ENCODE data around the gene ZBTB45. TPM values are rescaled to one million over a fixed set of nuclear protein-coding genes. Genes with fewer than 3 reads are reported as not detected.
"Not testable (repeated sequence)": the region's sequence is repeated elsewhere in the genome, so short reads cannot be mapped to it uniquely, and the experiment has no call there.

The ZBTB45 gene
- polyA plus RNA-seq, 10 donors, result 6.3 to 11.2 (median 7.9) TPM

DNA sequence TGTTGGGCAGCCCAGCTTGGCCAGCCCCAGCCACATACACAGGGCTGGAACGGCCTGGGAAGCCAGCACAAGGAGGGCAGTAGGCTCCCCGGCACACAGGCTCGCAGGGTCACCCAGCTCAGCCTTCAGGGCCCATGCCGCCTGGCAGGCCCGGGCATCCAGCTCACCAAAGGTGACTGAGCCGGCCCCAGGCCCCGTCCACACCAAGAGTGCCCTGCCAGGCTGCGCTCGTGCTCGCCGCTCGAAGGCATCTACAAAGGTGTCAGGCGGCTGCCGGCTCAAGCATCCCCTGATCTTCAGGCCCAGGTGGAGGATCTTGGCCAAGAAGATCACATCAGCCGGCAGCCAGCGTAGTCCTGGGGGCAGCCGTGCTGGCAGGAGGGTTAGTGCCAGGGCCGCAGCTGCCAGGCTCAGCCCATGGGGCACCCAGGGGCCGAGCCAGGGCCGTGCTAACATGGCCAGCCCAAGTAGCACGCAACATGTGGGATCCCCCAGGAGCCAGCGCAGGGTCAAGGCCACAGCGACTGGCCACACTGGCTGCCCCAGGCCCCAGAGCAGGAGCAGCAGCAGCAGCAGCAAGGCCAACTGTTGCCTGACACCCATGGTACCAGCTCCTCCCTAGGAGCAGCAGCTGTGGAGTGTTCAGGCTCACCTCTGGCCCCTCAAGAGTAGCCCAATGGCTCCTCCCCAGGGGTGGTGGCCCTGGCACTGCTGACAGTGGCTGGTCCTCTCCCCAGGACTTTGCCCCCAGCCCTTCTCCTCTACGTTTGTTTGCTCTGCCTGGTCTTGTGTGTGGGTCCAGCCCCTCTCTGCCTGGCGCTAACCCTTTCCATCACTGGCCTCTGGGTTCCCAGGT, 8.0 kb downstream of the ZBTB45 start, which contains the start of gene SLC27A5:
SLC27A5 (minus strand) TSS at position 640 of the 856 bp plus-strand sequence; CDS start at position 603, 37 bp downstream.
- no peak for DNase-seq

DNA sequence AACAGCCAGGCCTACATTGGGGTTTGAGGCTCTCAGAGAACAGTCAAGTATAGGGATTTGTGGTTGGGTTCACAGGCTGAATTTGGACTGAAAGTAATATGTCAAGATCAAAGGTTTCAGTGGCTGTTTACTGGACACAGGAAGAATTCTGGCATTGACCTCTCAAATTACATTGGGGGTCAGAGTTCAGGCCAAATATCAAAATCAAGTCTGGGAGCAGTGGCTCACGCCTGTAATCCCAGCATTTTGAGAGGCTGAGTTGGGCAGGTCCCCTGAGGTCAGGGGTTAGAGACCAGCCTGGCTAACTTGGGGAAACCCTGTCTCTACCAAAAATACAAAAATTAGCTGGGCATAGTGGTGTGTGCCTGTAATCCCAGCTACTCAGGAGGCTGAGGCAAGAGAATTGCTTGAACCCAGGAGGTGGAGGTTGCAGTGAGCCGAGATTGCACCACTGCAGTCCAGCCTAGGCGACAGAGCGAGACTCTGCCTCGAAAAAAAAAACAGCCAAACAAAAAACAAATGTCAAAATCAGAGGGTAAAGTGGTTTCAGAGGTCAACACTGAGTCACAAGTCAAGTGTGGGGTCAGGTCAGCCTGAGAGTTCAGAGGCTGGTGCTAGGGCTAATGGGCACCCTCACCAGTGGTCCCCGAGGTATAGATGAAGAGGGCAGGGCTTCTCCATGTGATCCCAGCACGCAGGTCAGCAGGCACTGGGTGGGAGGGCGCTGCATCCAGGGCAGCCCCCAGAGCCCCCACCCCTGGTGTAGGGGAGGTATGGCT, 9.3 kb downstream of the ZBTB45 start:
- DNase-seq, result no peak

DNA sequence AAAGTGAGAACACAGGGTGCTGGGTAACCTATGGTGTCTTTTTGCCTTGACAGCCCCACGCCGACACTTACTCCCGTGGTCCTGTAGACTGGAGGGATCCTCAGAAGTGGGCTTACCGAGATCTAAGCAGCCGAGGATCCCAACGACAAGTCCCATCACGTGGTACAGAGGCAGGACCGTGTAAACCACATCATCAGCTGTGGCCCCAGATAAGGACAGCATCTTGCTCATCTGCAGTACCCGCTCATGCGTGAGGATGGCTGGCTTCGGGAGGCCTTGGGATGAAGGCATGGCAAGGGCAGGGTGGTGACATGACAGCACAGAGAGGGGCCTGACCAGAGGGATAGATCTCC, 9.9 kb downstream of the ZBTB45 start:
- no peak for DNase-seq

DNA sequence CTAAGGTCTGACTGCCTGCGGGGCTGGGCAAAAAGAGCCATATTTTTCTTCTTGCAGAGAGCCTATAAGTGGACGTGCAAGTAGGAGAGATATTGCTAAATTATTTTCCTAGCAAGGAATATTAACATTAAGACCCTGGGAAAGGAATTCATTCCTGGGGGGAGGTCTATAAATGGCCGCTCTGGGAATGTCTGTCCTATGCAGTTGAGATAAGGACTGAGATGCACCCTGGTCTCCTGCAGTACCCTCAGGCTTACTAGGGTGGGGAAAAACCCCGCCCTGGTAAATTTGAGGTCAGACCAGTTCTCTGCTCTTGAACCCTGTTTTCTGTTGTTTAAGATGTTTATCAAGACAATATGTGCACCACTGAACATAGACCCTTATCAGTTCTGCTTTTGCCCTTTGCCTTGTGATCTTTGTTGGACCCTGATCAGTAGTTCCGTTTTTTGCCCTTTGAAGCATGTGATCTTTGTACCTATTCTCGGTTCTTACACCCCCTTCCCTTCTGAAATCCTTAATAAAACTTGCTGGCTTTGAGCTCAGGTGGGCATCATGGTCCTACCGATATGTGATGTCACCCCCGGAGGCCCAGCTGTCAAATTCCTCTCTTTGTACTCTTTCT, 11.9 kb downstream of the ZBTB45 start:
- DNase-seq, result not testable (repeated sequence)

DNA sequence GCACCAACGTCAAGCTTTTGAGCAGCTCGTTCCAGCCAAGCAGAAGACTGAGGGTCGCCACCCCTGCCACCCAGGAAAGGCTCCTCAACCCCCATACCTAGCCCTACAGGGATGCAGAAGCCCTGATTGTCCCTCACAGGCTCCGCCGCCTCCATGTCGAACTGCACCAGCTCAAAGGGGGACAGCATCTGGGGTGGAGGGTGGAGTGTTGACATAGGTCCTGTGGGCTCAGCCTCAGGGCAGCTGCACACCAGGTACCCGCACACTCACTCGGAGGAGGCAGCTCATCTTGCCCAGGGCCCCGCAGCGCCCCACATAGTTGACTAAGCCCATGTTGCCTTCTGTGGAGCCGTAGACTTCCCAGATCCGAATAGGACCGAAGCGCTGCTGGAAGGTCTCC, 19.4 kb downstream of the ZBTB45 start:
- DNase-seq, result no peak

DNA sequence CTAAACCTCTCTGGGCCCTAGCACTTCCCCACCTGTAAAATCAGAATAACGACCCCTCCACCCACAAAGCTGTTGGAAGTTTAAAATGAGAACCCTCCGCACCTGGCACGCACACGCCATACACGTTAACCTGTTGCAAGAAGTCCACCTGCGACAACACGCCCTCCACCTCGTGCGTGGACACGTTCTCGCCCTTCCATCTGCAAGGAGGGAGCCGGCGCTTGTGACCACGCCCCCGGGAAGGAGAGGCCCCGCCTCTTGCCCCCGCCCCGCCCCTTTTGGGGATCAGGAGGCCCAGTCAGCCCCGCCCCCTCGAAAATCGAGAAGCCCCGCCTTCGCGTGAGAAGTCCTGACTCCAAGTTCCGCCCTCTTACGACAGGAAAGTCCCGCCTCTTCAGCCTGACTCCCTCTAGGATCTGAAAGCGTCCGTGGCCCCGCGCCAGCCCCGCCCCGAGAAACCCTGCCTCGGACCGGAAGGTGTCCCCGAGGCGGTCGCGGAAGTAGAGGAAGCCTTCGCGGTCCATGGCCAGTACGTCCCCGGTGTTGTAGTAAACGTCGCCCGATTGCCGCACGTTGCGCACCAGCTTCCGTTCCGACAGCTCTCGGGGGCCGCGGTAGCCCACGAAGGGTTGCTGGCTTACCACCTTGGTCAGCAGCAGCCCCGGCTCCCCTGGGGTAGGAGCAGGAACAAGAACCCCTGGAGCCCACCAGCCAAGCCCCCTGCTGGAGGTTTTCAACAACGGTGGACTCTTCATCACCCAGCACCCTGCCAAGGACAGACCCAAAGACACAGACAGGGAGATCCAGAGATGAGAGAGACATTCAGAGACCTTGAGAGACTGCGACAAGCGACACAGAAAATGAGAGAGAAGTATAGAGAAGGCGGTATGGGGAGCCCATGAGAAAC, 20.3 kb downstream of the ZBTB45 start:
- peak; percentile 96 to 99 (median 97) for DNase-seq

DNA sequence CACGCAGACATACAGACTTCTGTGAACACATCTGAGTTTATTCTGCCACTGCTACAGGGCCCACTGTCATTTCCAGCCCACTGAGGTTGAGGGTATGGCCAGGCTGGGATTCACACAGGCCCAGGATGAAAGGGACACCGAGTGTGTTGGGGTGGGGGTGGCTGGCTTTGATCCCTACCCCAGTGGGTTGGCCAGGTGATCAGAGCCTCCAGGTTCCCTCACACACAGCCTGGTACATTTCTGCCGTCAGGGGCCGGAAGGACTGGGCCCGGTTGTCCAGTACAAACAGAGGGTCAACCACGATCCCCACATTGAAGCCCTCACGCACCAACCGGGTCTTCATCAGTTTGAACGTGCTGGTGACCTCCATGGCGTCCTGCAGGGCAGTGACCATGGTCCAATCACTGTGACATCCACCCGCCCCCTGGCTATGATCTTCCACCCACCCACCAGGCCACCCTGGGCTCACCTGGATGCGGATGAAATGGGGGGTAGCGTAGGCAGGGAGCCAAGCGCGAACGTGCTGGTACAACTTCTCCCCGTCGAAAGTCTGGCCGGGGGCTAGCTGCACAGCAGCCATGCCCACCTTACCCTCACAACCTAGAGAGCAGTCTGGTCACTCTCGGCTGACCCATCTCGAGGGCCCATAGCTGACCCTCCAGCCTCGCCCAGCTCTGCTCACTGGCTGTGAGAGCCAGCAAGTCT, 21.1 kb downstream of the ZBTB45 start:
- no peak for DNase-seq

DNA sequence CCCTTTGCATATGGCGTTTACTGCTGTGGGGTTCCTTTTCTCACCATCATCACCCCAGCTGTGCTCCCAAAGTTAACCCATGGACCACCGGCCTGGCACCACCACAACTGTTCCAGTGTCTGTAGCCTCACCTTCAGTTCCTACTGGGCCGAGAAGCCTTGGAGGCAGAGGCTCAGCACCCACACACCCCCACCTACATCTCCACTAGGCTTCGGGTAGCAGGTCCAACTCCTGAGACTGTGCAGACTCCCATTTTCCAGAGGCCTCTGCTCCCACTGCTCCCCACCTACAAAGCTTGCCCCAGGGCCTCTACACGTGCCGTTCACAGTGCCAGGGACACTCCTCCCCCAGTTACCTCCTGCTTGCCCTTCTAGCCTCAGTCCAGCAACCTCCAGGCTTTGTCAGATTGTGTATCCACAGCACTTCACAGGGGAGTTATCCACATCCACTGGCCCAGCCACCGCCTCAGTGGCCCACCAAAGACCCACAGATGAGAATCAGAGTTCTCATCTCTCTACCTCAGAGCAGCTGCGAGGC, 21.9 kb downstream of the ZBTB45 start:
- no peak for DNase-seq

DNA sequence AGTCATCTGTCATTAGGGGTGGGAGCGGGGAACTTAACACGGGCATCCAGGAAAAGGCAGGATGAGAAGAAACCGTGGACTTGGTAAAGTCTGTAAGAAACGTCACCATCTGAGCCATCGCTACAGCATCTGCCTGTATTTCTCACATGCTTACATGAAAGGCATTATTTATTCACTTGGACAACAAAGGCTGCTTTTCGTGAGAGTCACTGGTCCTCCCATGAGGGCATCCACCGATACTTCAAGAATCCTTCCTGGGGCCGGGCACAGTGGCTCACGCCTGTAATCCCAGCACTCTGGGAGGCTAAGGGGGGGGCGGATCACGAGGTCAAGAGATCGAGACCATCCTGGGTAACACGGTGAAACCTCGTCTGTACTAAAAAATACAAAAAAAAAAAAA, 27.3 kb downstream of the ZBTB45 start:
- no peak for DNase-seq

DNA sequence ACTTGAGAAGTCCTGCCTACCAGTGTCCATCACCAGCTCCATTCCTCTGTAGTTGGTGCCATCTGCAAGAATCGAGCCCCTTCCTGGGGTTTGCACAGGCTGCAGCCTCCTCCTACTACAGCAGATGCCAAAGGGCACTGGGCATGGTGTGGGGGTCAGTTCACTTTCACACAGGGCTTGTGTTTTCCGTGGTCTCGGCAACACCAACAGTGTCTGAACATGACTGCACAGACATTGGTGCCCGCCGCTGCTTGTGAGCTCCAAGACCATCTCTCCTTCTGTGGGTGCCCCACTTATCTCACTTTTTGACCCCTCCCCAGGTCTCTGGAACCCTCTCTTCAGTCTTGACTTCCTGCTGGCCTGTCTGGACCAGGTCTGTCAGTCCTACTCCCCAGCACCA, 28.2 kb downstream of the ZBTB45 start:
- no peak for DNase-seq

DNA sequence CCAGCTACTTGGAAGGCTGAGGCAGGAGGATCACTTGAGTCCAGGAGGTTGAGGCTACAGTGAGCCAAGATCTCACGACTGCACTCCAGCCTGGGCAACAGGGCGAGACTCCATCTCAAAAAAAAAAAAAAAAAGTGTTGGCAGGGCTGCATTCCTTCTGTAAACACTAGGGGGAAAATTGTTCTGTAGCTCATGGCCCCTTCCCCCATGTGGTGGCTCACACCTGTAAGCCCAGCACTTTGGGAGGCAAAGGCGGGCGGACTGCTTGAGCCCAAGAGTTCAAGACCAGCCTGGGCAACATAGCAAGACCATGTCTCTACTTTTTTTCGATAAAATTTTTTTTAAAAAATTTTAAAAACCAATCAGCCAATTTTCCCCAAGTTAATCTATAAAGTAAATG, 35.3 kb downstream of the ZBTB45 start:
- not testable (repeated sequence) for DNase-seq

DNA sequence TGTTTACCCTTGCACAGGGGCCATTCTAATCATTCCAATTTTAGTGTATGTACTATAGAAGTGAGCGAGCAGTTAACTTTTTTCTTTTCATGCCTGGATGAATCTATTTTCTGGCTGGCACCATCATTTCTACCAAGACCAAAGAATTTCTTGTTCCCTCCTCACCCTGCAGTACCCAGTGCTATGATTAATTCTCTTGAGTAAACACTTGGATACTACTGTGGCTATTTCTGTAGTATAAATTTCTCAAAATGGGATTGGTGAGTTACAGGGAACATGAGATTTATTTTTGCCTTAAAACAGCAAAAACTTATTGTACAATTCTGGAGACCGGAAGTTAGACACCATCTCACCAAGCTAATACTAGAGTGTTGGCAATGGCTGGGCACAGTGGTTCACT, 35.8 kb downstream of the ZBTB45 start:
- DNase-seq, result no peak

DNA sequence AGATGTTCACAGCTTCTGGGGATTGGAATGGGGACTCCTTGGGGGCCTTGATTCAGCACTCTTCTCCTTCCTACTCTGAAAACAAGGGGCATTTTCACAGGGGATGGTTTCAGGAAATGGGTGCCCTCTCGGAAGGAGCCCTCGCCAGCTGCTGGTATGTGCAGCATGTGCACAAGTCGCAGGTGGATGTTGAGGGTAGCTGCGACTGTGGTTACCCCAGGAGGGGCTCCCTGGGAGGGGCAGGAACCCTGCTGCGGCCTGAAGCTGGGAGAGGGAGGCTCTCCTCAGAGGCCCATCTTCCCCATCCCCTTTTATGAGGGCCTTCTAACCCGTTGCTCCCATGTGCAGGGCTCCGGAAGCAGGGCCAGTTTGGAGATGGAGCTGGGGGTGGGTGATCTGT, 37.2 kb downstream of the ZBTB45 start:
- no peak for DNase-seq

DNA sequence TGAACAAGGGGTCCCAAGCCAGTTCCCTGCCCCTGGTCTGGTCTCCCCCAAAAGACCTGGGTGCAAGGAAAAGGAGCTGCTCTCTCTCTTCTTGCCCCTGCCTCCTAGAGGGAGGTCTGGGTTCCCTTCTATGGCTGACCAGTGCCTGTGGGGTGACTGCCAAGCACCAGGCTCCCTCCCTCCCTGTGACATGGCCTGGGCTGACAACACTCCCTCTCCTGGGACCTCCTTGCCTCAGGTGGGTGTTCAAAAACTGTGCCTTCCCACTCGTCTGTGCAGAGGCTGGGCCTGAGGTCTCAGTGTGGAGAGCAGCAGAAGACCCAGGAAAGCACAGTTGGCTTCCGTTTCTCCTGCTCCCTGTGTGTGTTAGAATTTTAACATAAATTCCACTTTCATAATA, 38.8 kb downstream of the ZBTB45 start:
- DNase-seq, result no peak

DNA sequence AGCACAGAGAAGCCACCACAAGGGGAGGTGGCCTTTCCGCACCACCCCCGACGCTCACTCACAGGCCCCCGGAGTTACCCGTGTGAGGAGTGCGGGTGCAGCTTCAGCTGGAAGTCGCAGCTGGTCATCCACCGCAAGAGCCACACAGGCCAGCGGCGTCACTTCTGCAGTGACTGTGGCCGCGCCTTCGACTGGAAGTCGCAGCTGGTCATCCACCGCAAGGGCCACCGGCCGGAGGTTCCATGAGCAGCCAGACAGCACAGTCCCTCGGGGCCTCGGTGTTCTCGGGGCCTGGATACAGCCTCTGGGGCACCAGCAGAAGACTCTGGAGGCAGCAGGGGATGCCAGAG, 39.2 kb downstream of the ZBTB45 start:
- DNase-seq, result no peak

DNA sequence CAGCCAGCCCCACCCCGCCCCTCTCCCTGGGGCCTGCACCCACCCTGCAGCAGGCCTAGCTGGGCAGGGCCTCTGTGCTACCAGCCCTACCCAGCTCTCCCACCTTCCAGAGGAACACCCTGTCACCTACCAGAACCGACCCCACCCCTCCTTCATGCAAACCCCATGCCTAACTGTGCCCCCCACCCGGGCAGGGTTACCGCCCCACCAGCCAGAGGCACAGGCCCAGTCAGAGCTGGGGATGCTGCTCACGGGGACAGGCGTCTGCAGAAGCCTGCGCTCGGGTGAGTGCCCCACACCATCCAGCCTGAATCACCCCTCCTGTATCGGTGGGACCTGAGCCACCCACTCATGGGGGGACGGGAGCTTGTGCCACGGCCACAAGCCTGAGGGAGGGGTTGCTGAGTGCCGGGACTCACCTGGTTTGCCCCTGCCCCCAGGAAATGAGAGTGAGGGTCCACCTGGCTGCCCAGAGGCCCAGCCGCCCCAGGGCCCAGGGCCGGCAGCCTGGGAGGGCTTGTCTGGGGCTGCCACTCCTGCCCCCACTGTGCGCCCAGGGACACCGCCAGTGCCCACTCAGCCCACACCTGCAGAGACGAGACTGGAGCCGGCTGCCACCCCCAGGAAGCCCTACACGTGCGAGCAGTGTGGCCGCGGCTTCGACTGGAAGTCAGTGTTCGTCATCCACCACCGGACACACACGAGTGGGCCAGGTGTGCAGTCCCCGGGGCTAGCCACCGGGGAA, 39.7 kb downstream of the ZBTB45 start:
- no peak for DNase-seq

DNA sequence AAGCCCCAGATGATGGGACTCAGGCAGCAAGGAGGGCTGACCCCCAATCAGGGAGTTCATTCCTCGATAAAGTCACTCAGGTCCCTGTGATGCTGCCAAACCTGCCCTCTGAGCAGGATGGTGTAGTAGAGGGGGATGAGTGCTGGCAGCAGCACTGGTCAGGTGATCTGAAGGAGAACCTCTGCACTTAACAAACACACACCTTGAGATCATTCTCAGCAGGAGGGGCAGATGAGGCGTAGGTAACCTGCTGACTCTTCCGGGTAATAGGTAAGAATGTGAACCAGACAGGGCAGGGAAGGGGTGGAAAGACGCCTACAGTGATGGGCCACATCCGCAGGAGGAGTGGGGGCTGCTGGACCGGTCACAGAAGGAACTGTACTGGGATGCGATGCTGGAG, 40.3 kb downstream of the ZBTB45 start:
- DNase-seq, result no peak

DNA sequence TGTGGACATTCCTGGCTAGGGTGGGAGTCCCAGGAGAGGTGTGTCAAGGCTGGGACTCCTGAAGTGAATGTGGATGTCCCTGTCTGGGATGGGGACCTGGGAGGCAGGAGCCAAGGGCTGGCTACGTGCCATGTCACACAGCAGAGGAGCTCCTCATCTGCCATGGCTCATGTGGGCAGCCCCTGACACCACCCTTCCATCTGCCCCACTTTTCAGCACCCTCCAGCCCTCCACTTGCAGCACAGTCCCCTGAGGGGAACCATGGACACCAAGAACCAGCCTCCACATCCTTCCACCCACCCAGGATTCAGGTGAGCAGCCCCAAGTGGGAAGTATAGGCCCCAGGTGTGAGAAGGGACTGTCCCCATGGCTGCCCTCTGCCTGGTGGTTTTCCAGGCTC, 41.7 kb downstream of the ZBTB45 start:
- DNase-seq, result no peak

DNA sequence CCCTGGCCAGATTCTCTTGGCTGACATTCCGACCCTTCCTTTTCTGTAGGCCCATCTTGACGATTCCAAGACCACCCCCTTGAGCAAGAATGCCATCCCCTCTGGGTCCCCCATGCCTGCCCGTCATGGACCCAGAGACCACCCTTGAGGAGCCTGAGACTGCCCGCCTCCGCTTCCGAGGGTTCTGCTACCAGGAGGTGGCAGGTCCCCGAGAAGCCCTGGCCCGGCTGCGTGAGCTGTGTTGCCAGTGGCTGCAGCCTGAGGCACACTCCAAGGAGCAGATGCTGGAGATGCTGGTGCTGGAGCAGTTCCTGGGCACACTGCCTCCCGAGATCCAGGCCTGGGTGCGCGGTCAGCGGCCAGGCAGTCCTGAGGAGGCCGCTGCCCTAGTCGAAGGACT, 42.5 kb downstream of the ZBTB45 start:
- DNase-seq, result peak in 1 of 3 donors; percentile 33

DNA sequence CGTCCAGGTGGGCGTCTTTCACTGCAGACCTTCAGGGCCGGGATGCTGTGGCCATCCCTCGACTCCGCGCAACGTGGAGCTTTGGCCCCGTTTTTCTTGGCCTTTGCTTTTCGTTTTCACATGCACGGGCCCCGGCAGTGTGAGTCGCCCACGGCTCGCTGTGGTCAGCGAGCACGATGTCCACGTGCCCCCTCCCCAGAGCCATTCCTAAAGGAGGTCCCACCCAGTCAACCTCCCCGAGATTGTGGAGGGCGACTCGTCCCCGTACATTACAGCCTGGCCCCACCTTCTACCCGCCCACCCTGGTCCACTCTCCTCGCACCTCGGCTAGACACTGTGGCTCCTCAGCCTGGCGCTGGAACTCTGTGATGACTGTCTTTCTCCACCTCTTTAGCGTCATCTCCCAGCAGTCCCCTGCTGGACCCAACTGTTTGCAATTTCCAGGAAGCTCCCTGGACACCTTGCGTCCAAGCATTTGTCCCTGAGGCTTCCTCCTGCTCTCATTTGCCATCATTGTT, 43.1 kb downstream of the ZBTB45 start:
- DNase-seq, result no peak
